ENCODE results near the gene DNMT1. TPM values are rescaled to one million over a fixed set of nuclear protein-coding genes. Genes with fewer than 3 reads are reported as not detected.

The DNMT1 gene
- polyA plus RNA-seq, 4 donors = 82.1 to 134 (median 119) TPM

Other genes starting within 250 kb of the DNMT1 start
- gene COL5A3, start 184.4 kb downstream of the DNMT1 start, polyA plus RNA-seq (ENCODE audit: insufficient read length in 4 of 4) = 10 to 100 TPM in 1 of 4 donors, 1 to 10 TPM in 3; 1.1 to 14.4 (median 1.7) TPM
- gene RDH8, start 181.5 kb downstream of the DNMT1 start, polyA plus RNA-seq (ENCODE audit: insufficient read length in 4 of 4) = not detected
- gene SHFL, start 108.6 kb downstream of the DNMT1 start, polyA plus RNA-seq (ENCODE audit: insufficient read length in 4 of 4) = 10 to 100 TPM; 23.0 to 34.7 (median 25.2) TPM
- gene ANGPTL6, start 92.3 kb downstream of the DNMT1 start, polyA plus RNA-seq (ENCODE audit: insufficient read length in 4 of 4) = 1 to 10 TPM in 3 of 4 donors, under 1 TPM in 1; 0.66 to 3.0 (median 2.4) TPM
- gene PPAN, start 88.6 kb downstream of the DNMT1 start, polyA plus RNA-seq (ENCODE audit: insufficient read length in 4 of 4) = 10 to 100 TPM; 20.6 to 39.8 (median 25.9) TPM
- gene P2RY11, start 83.3 kb downstream of the DNMT1 start, polyA plus RNA-seq (ENCODE audit: insufficient read length in 4 of 4) = 10 to 100 TPM in 1 of 4 donors, 1 to 10 TPM in 3; 6.6 to 17.4 (median 8.7) TPM
- gene EIF3G, start 75.1 kb downstream of the DNMT1 start, polyA plus RNA-seq (ENCODE audit: insufficient read length in 4 of 4) = 100 to 1,000 TPM; 152 to 226 (median 197) TPM
- 10 to 100 TPM; 11.6 to 15.1 (median 12.9) TPM for gene S1PR2, start 36.4 kb upstream of the DNMT1 start, polyA plus RNA-seq (ENCODE audit: insufficient read length in 4 of 4)
- 10 to 100 TPM; 30.1 to 54.0 (median 34.2) TPM for gene MRPL4, start 57.3 kb upstream of the DNMT1 start, polyA plus RNA-seq (ENCODE audit: insufficient read length in 4 of 4)
- gene ICAM1, start 76.2 kb upstream of the DNMT1 start, polyA plus RNA-seq (ENCODE audit: insufficient read length in 4 of 4) = 10 to 100 TPM in 1 of 4 donors, 1 to 10 TPM in 3; 5.8 to 10.3 (median 7.3) TPM
- gene ICAM4, start 92.0 kb upstream of the DNMT1 start, polyA plus RNA-seq (ENCODE audit: insufficient read length in 4 of 4) = 1 to 10 TPM in 1 of 4 donors, under 1 TPM in 3; 0.36 to 1.5 (median 0.45) TPM
- gene ICAM5, start 95.0 kb upstream of the DNMT1 start, polyA plus RNA-seq (ENCODE audit: insufficient read length in 4 of 4) = under 1 TPM; 0.15 to 0.24 (median 0.22) TPM
- 10 to 100 TPM in 1 of 4 donors, 1 to 10 TPM in 3; 4.4 to 10.6 (median 5.3) TPM for gene ZGLP1, start 114.9 kb upstream of the DNMT1 start, polyA plus RNA-seq (ENCODE audit: insufficient read length in 4 of 4)
- 10 to 100 TPM; 12.7 to 25.3 (median 15.8) TPM for gene FDX2, start 121.1 kb upstream of the DNMT1 start, polyA plus RNA-seq (ENCODE audit: insufficient read length in 4 of 4)
- 10 to 100 TPM; 24.0 to 40.5 (median 26.5) TPM for gene RAVER1, start 138.6 kb upstream of the DNMT1 start, polyA plus RNA-seq (ENCODE audit: insufficient read length in 4 of 4)
- gene ICAM3, start 144.7 kb upstream of the DNMT1 start, polyA plus RNA-seq (ENCODE audit: insufficient read length in 4 of 4) = 1 to 10 TPM; 6.6 to 9.4 (median 9.0) TPM
- gene TYK2, start 185.6 kb upstream of the DNMT1 start, polyA plus RNA-seq (ENCODE audit: insufficient read length in 4 of 4) = 100 to 1,000 TPM; 102 to 170 (median 113) TPM
- 100 to 1,000 TPM; 106 to 172 (median 139) TPM for gene CDC37, start 208.6 kb upstream of the DNMT1 start, polyA plus RNA-seq (ENCODE audit: insufficient read length in 4 of 4)
- gene PDE4A, start 225.6 kb upstream of the DNMT1 start, polyA plus RNA-seq (ENCODE audit: insufficient read length in 4 of 4) = 1 to 10 TPM; 2.1 to 4.2 (median 2.8) TPM